NB4 (cell line): ENCODE measurements around the gene OPCML.

Source experiments
- DNase-seq: peaks from one replicate; pipeline ENCODE4 v3.0.0; 2010; ENCODE audit warnings: low read depth
- H3K4me3 ChIP-seq: one replicate; pipeline ENCODE4 v1.5.1; 2011; ENCODE audit warnings: mild to moderate bottlenecking, low read depth, low read length, moderate library complexity
- MYC ChIP-seq: IDR thresholded peaks from 2 replicates; pipeline ENCODE4 v1.6.1; 2011; ENCODE audit warnings: low read depth, low read length
- POLR2A ChIP-seq: IDR thresholded peaks from 2 replicates; pipeline ENCODE4 v1.6.1; 2011; ENCODE audit warnings: mild to moderate bottlenecking; ENCODE audit not compliant: insufficient read length; ENCODE audit errors: extremely low read depth
- TF ChIP-seq, protein P1 (sequence below): IDR thresholded peaks from one replicate; pipeline ENCODE4 v1.5.1; 2012; ENCODE audit warnings: low read depth, low read length
- TF ChIP-seq, protein P2 (sequence below): IDR thresholded peaks from 2 replicates; pipeline ENCODE4 v1.6.1; 2011; ENCODE audit warnings: low read depth, low read length

The OPCML gene

DNA sequence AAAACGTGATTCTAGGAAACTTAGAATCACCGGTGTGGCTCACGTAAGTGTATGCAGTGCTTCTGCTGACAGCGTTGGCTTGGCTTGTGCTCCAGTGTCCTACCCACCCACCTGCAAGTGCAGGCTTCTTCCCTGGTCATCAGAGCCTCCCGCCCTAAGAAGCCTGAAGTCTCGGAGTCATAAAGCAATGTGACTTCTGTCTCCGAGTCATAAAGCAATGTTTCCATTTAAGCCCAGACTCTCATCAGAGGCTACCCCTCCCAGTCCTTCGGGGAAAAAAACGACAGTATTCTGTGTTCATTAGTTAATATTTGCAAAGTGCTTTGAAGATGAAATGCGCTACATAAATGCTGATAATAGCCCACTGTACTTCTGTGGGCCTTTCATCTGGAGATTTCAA lies 293.8 kb downstream of the OPCML start:
- H3K4me3 ChIP-seq: no peak overlapping the region
- no peak for TF ChIP-seq MYC

DNA sequence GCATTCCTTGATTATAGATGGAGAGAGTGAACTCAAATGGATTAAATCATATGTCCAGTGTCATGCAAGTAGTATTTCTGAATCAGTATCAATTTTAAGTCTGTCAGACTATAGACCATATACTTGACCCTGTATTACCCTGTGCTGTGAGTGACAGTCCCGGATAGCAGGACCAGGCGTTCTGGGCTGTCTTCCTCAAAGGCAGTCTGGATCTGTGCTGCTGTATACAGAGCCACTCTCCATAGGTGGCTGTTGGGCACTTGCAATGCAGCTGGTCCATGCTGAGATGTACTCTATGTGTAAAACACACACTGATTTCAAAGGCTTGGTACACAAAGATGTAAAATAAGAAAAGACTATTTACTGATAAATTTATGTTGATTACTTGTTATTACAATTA lies 294.3 kb downstream of the OPCML start:
- no peak overlapping the region for H3K4me3 ChIP-seq
- DNase-seq: no peak
- TF ChIP-seq, protein P1, sequence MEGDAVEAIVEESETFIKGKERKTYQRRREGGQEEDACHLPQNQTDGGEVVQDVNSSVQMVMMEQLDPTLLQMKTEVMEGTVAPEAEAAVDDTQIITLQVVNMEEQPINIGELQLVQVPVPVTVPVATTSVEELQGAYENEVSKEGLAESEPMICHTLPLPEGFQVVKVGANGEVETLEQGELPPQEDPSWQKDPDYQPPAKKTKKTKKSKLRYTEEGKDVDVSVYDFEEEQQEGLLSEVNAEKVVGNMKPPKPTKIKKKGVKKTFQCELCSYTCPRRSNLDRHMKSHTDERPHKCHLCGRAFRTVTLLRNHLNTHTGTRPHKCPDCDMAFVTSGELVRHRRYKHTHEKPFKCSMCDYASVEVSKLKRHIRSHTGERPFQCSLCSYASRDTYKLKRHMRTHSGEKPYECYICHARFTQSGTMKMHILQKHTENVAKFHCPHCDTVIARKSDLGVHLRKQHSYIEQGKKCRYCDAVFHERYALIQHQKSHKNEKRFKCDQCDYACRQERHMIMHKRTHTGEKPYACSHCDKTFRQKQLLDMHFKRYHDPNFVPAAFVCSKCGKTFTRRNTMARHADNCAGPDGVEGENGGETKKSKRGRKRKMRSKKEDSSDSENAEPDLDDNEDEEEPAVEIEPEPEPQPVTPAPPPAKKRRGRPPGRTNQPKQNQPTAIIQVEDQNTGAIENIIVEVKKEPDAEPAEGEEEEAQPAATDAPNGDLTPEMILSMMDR: no peak
- TF ChIP-seq, protein P2, sequence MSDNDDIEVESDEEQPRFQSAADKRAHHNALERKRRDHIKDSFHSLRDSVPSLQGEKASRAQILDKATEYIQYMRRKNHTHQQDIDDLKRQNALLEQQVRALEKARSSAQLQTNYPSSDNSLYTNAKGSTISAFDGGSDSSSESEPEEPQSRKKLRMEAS: no peak
- TF ChIP-seq POLR2A (no peak), MYC (no peak)

More for the DNA sequence above, 293.8 kb downstream of the OPCML start:
- DNase-seq: no peak

- TF ChIP-seq POLR2A (no peak), MYC (no peak)
- TF ChIP-seq, protein P2: no peak
- TF ChIP-seq, protein P1: no peak
- H3K4me3 ChIP-seq: no peak overlapping the region
- DNase-seq: no peak
These were observed 296.9 kb downstream of the OPCML start for GRCh38 chr11:133235381-133235780.

DNA sequence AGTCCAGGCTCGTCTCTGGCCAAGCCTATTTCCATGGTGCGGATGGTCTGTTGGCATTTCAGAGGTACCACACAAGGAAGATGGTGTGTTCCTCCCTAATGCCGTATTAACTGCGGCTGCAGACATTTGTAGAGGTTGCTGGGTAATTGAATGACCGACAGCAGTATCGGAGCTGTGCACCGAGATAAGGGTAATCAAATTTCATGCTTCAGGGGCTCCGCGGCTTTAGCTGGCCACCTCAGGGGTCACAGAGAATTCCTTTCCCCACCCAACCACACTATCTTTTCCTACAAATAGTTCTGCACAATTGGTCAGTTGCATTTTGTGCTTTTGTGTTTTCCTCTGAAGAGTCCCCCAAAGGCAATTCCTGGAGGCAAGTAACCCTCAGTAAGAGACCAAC lies 297.4 kb downstream of the OPCML start:
- TF ChIP-seq, protein P2: no peak
- no peak for TF ChIP-seq POLR2A
- TF ChIP-seq, protein P1: no peak
- no peak for TF ChIP-seq MYC
- DNase-seq: no peak
- no peak overlapping the region for H3K4me3 ChIP-seq

DNA sequence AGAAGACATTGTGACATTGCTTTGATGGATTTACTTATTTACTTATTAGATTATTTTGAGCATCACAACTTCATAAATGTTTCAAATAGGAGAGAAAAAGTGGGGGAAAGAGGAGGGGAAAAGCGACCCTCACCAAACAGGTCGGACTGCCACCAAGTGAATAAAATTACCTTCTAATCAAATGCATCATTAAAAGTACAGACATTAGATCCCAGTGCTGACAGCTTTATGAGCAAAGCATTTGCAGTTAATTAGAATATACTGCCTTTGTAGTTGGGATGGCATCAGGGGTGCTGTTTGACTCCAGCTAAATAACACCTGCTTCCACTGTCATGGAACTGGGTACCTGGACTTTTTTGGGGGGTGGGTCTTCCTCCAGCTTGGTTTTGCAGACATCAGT lies 299.6 kb downstream of the OPCML start:
- DNase-seq: no peak

GRCh38 chr11:133230431-133230830 lies 301.9 kb downstream of the OPCML start:
- no peak for DNase-seq
- TF ChIP-seq MYC (no peak), POLR2A (no peak)
- TF ChIP-seq, protein P1: no peak
- TF ChIP-seq, protein P2: no peak
- H3K4me3 ChIP-seq: no peak overlapping the region

More for the DNA sequence above, 299.6 kb downstream of the OPCML start:
- no peak overlapping the region for H3K4me3 ChIP-seq
- TF ChIP-seq POLR2A (no peak), MYC (no peak)
- TF ChIP-seq, protein P1: no peak
- TF ChIP-seq, protein P2: no peak
